ENCODE measurements around the gene ACAP1. TPM values are rescaled to one million over a fixed set of nuclear protein-coding genes. Genes with fewer than 3 reads are reported as not detected.
"Not testable (repeated sequence)": the region's sequence is repeated elsewhere in the genome, so short reads cannot be mapped to it uniquely, and the experiment has no call there.

Gene ACAP1
- total RNA-seq, 1 experiment from 2014 or later: 0.67 TPM

- Histone ChIP-seq H3K4me1 (peaks cover 2% of the 10 kb centered on the region; the same call in 1 of the 2 replicates), H3K4me3 (peak overlapping the region; percentile 69), H3K9me3 (replicated peaks) (no peaks in the 10 kb centered on the region), H3K36me3 (no peaks in the 10 kb centered on the region), H3K27me3 (no peaks in the 10 kb centered on the region), H3K27ac (peak overlapping the region; percentile 55)
- peak; percentile 84 for DNase-seq
Measured at GRCh38 chr17:7329997-7330637, 6.2 kb upstream of the ACAP1 start.

- Histone ChIP-seq H3K27ac (peak overlapping the region; percentile 55), H3K27me3 (no peaks in the 10 kb centered on the region), H3K4me1 (peaks cover 2% of the 10 kb centered on the region; the same call in 1 of the 2 replicates), H3K36me3 (no peaks in the 10 kb centered on the region), H3K4me3 (peak overlapping the region; percentile 69), H3K9me3 (replicated peaks) (no peaks in the 10 kb centered on the region)
- DNase-seq: no peak
Measured at GRCh38 chr17:7330638-7331015, 5.7 kb upstream of the ACAP1 start.

GRCh38 chr17:7332111-7332510 lies 4.2 kb upstream of the ACAP1 start:
- no peak for DNase-seq
- Histone ChIP-seq H3K9me3 (replicated peaks) (no peaks in the 10 kb centered on the region), H3K27ac (no peak overlapping the region), H3K36me3 (no peaks in the 10 kb centered on the region), H3K27me3 (no peaks in the 10 kb centered on the region), H3K4me3 (no peak overlapping the region), H3K4me1 (peaks cover 2% of the 10 kb centered on the region; the same call in 1 of the 2 replicates)

GRCh38 chr17:7332600-7333069 lies 3.7 kb upstream of the ACAP1 start:
- H3K9me3 ChIP-seq (replicated peaks); DNase-seq; H3K4me3 ChIP-seq; H3K36me3 ChIP-seq; H3K27ac ChIP-seq; H3K4me1 ChIP-seq; H3K27me3 ChIP-seq: not testable (repeated sequence)

- Histone ChIP-seq H3K27ac (no peak overlapping the region), H3K4me3 (no peak overlapping the region), H3K27me3 (no peaks in the 10 kb centered on the region), H3K4me1 (peaks cover 2% of the 10 kb centered on the region; the same call in 1 of the 2 replicates), H3K9me3 (replicated peaks) (no peaks in the 10 kb centered on the region), H3K36me3 (no peaks in the 10 kb centered on the region)
- no peak for DNase-seq
Measured at GRCh38 chr17:7334938-7335538, 1.3 kb upstream of the ACAP1 start.

- not testable (repeated sequence) for DNase-seq; H3K36me3 ChIP-seq; H3K9me3 ChIP-seq (replicated peaks); H3K4me3 ChIP-seq; H3K27me3 ChIP-seq; H3K27ac ChIP-seq; H3K4me1 ChIP-seq
Measured at GRCh38 chr17:7335765-7336164, 564 bp upstream of the ACAP1 start.

- H3K27ac ChIP-seq; H3K36me3 ChIP-seq; H3K4me3 ChIP-seq; H3K27me3 ChIP-seq; H3K9me3 ChIP-seq (replicated peaks); H3K4me1 ChIP-seq; DNase-seq: not testable (repeated sequence)
Measured at GRCh38 chr17:7337600-7337999, 1.3 kb downstream of the ACAP1 start.

GRCh38 chr17:7340179-7340578 lies 3.9 kb downstream of the ACAP1 start:
- no peak overlapping the region for H3K27ac ChIP-seq
- H3K4me3 ChIP-seq: no peak overlapping the region
- no peak for DNase-seq
- H3K27me3 ChIP-seq: no peaks in the 10 kb centered on the region
- no peaks in the 10 kb centered on the region for H3K36me3 ChIP-seq
- no peaks in the 10 kb centered on the region for H3K4me1 ChIP-seq
- H3K9me3 ChIP-seq (replicated peaks): no peaks in the 10 kb centered on the region

- H3K27me3 ChIP-seq: no peaks in the 10 kb centered on the region
- H3K36me3 ChIP-seq: no peaks in the 10 kb centered on the region
- no peak for DNase-seq
- no peaks in the 10 kb centered on the region for H3K4me1 ChIP-seq
- no peak overlapping the region for H3K4me3 ChIP-seq
- no peak overlapping the region for H3K27ac ChIP-seq
- no peaks in the 10 kb centered on the region for H3K9me3 ChIP-seq (replicated peaks)
Measured at GRCh38 chr17:7341842-7342241, 5.5 kb downstream of the ACAP1 start.

- DNase-seq: no peak
- Histone ChIP-seq H3K4me1 (no peaks in the 10 kb centered on the region), H3K4me3 (no peak overlapping the region), H3K36me3 (no peaks in the 10 kb centered on the region), H3K27me3 (no peaks in the 10 kb centered on the region), H3K27ac (no peak overlapping the region), H3K9me3 (replicated peaks) (no peaks in the 10 kb centered on the region)
Measured at GRCh38 chr17:7343250-7343649, 6.9 kb downstream of the ACAP1 start.

- H3K4me3 ChIP-seq: no peak overlapping the region
- H3K36me3 ChIP-seq: no peaks in the 10 kb centered on the region
- no peaks in the 10 kb centered on the region for H3K27me3 ChIP-seq
- no peaks in the 10 kb centered on the region for H3K9me3 ChIP-seq (replicated peaks)
- peaks cover 6% of the 10 kb centered on the region; the same call in 1 of the 2 replicates for H3K4me1 ChIP-seq
- DNase-seq: no peak
- no peak overlapping the region for H3K27ac ChIP-seq
Measured at GRCh38 chr17:7346761-7347614, 10.7 kb downstream of the ACAP1 start.

GRCh38 chr17:7347630-7348477 lies 11.5 kb downstream of the ACAP1 start:
- Histone ChIP-seq H3K9me3 (replicated peaks) (no peaks in the 10 kb centered on the region), H3K27me3 (no peaks in the 10 kb centered on the region), H3K27ac (no peak overlapping the region), H3K4me3 (no peak overlapping the region), H3K4me1 (peaks cover 11% of the 10 kb centered on the region; the same call in 1 of the 2 replicates), H3K36me3 (no peaks in the 10 kb centered on the region)
- no peak for DNase-seq

GRCh38 chr17:7348478-7349242 lies 12.3 kb downstream of the ACAP1 start:
- no peaks in the 10 kb centered on the region for H3K9me3 ChIP-seq (replicated peaks)
- H3K4me1 ChIP-seq: peaks cover 12% of the 10 kb centered on the region; the same call in 1 of the 2 replicates
- no peaks in the 10 kb centered on the region for H3K36me3 ChIP-seq
- H3K4me3 ChIP-seq: no peak overlapping the region
- DNase-seq: no peak
- no peaks in the 10 kb centered on the region for H3K27me3 ChIP-seq
- H3K27ac ChIP-seq: no peak overlapping the region
